Thymus (tissue), 11 donors: ENCODE measurements around the gene SH3PXD2B. TPM values are rescaled to one million over a fixed set of nuclear protein-coding genes. Genes with fewer than 3 reads are reported as not detected.

Experiments used
- DNase-seq, 9 donors: peaks; one replicate each; pipeline ENCODE4 v3.0.0-alpha.2; 2013; ENCODE audit warnings: low spot score in 9 of 9, low read depth in 6 of 9, missing footprints in 1 of 9
- H3K27ac ChIP-seq, 2 donors: one replicate each; pipeline ENCODE4 v1.5.1; 2013; ENCODE audit warnings: control low read depth in 1 of 2, low read depth in 1 of 2, low read length in 1 of 2, mild to moderate bottlenecking in 1 of 2, moderate library complexity in 1 of 2
- H3K27me3 ChIP-seq, 2 donors: one replicate each; pipeline ENCODE4 v1.5.1; 2013; ENCODE audit warnings: low read length in 1 of 2; ENCODE audit not compliant: control insufficient read depth in 2 of 2, insufficient read depth in 1 of 2
- H3K36me3 ChIP-seq, 2 donors: one replicate each; pipeline ENCODE4 v1.5.1; 2013; ENCODE audit warnings: low read length in 1 of 2, mild to moderate bottlenecking in 1 of 2, moderate library complexity in 1 of 2; ENCODE audit not compliant: control insufficient read depth in 2 of 2, insufficient read depth in 2 of 2
- H3K4me1 ChIP-seq, 2 donors: one replicate each; pipeline ENCODE4 v1.5.1; 2013; ENCODE audit warnings: low read length in 2 of 2; ENCODE audit not compliant: control insufficient read depth in 2 of 2, insufficient read depth in 2 of 2
- H3K4me3 ChIP-seq, 2 donors: one replicate each; pipeline ENCODE4 v1.5.1; 2013; ENCODE audit warnings: low read length in 2 of 2, control low read depth in 1 of 2, mild to moderate bottlenecking in 1 of 2
- H3K9me3 ChIP-seq, 2 donors: one replicate each; pipeline ENCODE4 v1.5.1; 2013; ENCODE audit warnings: low read length in 1 of 2, mild to moderate bottlenecking in 1 of 2; ENCODE audit not compliant: control insufficient read depth in 2 of 2, insufficient read depth in 1 of 2
- WGBS: extraction: QIAGEN DNeasy Blood & Tissue Kit; methylation state at CpG from one replicate; pipeline ENCODE4 v1.1.7; 2013; 5-methylcytosine and 5-hydroxymethylcytosine counted together
- polyA plus RNA-seq: library from polyadenylated mRNA; stranded (reverse); fragments of 200-250 nt; gene quantifications from one replicate; pipeline ENCODE4 v1.2.3, GENCODE V29; 2013
- total RNA-seq: library from RNA; stranded (reverse); fragments of 120-200 nt; gene quantifications from one replicate; pipeline ENCODE4 v1.2.4, GENCODE V29; 2013
- donor health status: healthy.

Gene SH3PXD2B
- total and polyA plus RNA-seq, 2 donors: 3.2 to 7.3 TPM

DNA sequence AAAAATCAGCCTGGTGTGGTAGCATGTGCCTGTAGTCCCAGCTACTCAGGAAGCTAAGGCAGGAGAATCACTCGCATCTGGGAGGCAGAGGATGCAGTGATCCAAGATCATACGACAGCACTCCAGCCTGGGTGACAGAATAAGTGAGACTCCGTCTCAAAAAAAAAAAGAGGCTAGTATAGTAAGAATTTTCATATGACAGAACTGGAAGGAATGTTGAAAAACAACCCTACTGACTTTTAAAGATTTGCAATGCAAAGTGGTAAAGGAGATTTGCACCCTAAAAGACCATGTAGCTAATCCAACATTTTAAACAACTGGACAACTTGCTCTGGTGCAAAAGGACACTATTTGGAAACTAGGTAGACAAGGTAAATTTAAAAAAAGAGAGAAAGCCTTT, 58.1 kb downstream of the SH3PXD2B start:
- WGBS: 96% methylated on average over 3 of the region's 3 CpGs
- DNase-seq: no peak
- H3K36me3 ChIP-seq: no peaks in the 10 kb centered on the region

DNA sequence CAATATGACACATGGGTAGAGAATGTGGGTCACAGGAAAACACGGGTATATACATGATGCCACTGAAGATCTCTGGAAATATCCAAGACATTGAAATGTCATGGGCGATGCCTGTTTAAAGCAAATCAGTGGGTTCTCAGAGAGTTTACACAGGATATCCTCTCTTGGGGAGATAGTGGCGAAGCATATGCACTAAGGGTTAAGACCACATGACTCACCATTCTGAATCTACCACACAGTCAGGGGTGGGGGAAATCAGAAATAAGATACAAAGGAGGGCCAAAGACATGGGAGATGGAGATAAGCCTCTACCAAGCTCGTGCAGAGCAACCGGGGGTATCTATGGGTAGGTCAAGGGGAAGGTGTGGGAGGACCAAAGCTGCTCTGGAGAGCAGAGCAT, 58.8 kb downstream of the SH3PXD2B start:
- no peak overlapping the region for H3K4me3 ChIP-seq
- H3K36me3 ChIP-seq: no peaks in the 10 kb centered on the region
- H3K9me3 ChIP-seq: no peaks in the 10 kb centered on the region
- H3K27me3 ChIP-seq: no peaks in the 10 kb centered on the region
- H3K27ac ChIP-seq: no peak overlapping the region
- no peak for DNase-seq
- 59% methylated on average over 5 of the region's 5 CpGs for WGBS
- no peaks in the 10 kb centered on the region for H3K4me1 ChIP-seq

More for the DNA sequence above, 58.1 kb downstream of the SH3PXD2B start:
- H3K27me3 ChIP-seq: no peaks in the 10 kb centered on the region
- no peak overlapping the region for H3K4me3 ChIP-seq
- H3K9me3 ChIP-seq: no peaks in the 10 kb centered on the region
- no peak overlapping the region for H3K27ac ChIP-seq
- H3K4me1 ChIP-seq: no peaks in the 10 kb centered on the region

DNA sequence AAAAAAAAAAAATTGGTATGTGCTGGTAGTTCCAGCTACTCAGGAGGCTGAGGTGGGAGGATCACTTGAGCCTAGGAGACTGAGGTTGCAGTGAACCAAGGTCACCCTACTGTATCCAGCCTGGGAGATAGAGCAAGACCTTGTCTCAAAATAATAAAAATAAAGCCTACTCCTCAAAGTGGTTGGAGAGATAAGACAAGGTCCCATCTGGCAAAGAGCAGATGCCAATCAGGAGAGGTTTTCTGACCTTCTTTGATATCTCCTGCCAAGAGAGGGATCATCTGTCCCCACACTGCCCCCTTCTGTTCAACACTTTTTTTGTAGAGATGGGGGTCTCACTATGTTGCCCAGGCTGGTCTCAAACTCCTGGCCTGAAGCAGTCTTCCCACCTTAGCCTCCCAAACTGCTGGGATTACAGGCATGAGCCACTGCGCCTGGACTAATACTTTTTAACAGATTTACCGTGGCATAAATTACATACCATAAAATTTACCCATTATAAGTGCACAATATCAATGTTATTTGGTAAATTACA, 64.7 kb downstream of the SH3PXD2B start:
- Histone ChIP-seq H3K9me3 (no peaks in the 10 kb centered on the region), H3K4me1 (no peaks in the 10 kb centered on the region), H3K4me3 (no peak overlapping the region), H3K27ac (no peak overlapping the region), H3K27me3 (no peaks in the 10 kb centered on the region), H3K36me3 (no peaks in the 10 kb centered on the region)
- DNase-seq: no peak
- WGBS: 76% methylated on average over 2 of the region's 2 CpGs

GRCh38 chr5:172388246-172388733, 66.0 kb downstream of the SH3PXD2B start:
- H3K9me3 ChIP-seq: no peaks in the 10 kb centered on the region
- no peaks in the 10 kb centered on the region for H3K36me3 ChIP-seq
- H3K27me3 ChIP-seq: no peaks in the 10 kb centered on the region
- no peak for DNase-seq
- WGBS: 95% methylated on average over 2 of the region's 2 CpGs
- H3K4me1 ChIP-seq: no peaks in the 10 kb centered on the region
- no peak overlapping the region for H3K4me3 ChIP-seq
- H3K27ac ChIP-seq: no peak overlapping the region

- 95% methylated on average over 5 of the region's 5 CpGs for WGBS
- DNase-seq: no peak
- Histone ChIP-seq H3K4me3 (no peak overlapping the region), H3K36me3 (no peaks in the 10 kb centered on the region), H3K27ac (no peak overlapping the region), H3K9me3 (no peaks in the 10 kb centered on the region), H3K4me1 (peaks cover 0 to 4% of the 10 kb centered on the region in 2 donors), H3K27me3 (no peaks in the 10 kb centered on the region)
Observed at GRCh38 chr5:172385707-172386106, 68.6 kb downstream of the SH3PXD2B start.

GRCh38 chr5:172385010-172385563, 69.2 kb downstream of the SH3PXD2B start:
- Histone ChIP-seq H3K9me3 (no peaks in the 10 kb centered on the region), H3K36me3 (no peaks in the 10 kb centered on the region), H3K27ac (no peak overlapping the region), H3K4me3 (no peak overlapping the region), H3K27me3 (no peaks in the 10 kb centered on the region), H3K4me1 (peaks cover 0 to 4% of the 10 kb centered on the region in 2 donors)
- 92% methylated on average over 5 of the region's 5 CpGs for WGBS
- no peak for DNase-seq

DNA sequence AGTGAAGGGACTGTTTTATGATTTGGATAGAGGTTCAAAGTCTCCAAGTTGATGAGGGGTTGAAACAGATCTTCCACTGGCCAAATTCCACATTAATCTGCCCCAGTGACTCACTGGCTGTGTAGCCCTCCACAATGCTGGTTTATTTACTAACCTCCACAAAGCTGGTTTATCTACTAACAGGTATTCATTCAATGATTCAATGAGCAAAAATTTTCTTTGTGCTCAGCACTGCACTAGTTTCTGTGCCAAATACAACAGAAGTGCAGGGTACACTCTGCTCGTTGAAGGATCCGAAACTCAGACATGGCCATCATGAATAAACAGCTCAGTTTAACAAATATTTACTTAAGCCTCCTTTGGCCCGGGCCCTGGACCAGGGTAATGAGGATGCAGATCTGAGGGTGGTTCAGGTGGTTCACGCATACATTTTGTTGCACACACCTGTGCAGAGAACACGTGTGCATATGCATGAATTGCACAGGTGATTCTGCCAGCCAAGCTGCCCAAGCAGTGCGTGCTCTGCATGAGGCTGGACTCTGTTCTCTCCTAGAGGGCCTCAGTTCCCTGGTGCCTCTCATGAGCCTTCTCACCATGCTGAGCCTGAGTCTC, 71.0 kb downstream of the SH3PXD2B start:
- peaks cover 0 to 4% of the 10 kb centered on the region in 2 donors for H3K4me1 ChIP-seq
- no peak overlapping the region for H3K27ac ChIP-seq
- no peak overlapping the region for H3K4me3 ChIP-seq
- no peaks in the 10 kb centered on the region for H3K36me3 ChIP-seq
- 89% methylated on average over 6 of the region's 6 CpGs for WGBS
- DNase-seq: no peak
- no peaks in the 10 kb centered on the region for H3K27me3 ChIP-seq
- H3K9me3 ChIP-seq: no peaks in the 10 kb centered on the region

DNA sequence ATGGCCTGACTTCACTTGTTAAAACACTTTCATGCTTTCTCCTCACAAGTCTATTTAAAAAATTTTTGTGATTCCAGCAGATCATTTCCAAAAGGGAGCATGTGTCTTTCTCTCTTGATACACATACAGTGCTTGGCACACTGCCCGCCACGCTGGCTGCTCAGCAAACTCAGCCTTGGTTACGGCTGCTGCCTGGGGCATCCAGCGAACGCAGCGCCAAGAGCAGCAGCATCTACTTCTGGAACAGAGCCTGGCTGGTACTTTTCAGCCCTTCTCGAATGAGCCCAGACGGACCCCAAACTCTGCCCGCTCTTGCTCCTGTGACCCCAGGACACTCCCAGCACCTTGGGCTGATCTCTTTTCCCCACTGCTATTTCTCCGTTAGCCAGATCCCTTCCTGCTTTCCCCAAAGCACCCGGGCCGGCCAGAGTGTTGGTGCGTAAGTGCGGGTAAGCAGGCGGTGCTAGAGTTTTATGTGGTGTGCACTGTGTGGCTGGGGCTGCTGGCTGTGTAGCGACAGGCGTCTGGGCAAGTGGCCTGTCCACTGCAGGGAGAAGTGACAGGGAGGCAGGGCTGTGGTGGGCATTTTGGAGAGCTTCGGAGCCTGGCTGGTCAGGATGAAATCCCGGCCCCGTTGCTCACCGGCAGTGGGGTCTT, 73.2 kb downstream of the SH3PXD2B start:
- H3K9me3 ChIP-seq: no peaks in the 10 kb centered on the region
- DNase-seq: no peak
- H3K27ac ChIP-seq: no peak overlapping the region
- no peaks in the 10 kb centered on the region for H3K36me3 ChIP-seq
- H3K4me1 ChIP-seq: peaks cover 0 to 4% of the 10 kb centered on the region in 2 donors
- WGBS: 92% methylated on average over 21 of the region's 21 CpGs
- no peaks in the 10 kb centered on the region for H3K27me3 ChIP-seq
- H3K4me3 ChIP-seq: no peak overlapping the region

DNA sequence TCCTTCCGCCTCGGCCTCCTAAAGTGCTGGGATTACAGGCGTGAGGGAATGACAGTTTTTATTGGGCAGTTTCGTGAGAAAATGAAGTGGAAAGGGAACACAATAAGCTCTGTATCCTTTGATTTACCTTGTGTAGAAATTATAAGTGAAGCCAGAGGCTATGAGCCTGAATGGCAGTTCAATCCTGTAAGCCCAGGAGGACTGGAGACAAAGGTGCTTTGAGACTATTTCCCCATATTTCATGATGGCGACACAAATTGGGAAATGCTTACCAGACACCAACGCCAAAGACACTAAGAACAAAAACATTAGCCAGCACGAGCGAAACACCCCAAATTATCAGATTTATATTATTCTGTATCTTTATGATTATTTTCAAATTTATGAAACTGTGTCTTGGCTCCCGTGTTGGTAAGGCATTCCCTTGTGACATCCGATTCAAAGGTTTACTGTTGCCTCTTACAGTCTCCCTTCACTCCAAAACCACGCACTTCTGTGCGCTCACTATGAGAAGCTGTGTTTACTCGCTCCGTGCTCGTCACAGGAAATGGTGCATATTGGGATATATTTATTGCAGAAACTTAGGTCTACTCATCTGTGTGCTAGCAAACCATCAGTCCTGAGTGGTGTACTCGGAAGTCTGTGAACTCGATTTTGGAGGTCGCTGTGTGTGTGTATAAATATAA, 73.9 kb downstream of the SH3PXD2B start:
- H3K9me3 ChIP-seq: no peaks in the 10 kb centered on the region
- H3K4me3 ChIP-seq: no peak overlapping the region
- peaks cover 0 to 4% of the 10 kb centered on the region in 2 donors for H3K4me1 ChIP-seq
- DNase-seq: no peak
- no peaks in the 10 kb centered on the region for H3K36me3 ChIP-seq
- H3K27me3 ChIP-seq: no peaks in the 10 kb centered on the region
- 85% methylated on average over 18 of the region's 18 CpGs for WGBS
- H3K27ac ChIP-seq: no peak overlapping the region
